Loucy (cell line): ENCODE results near the gene CYFIP2.

ENCODE experiments used
- CTCF ChIP-seq: fragments of 200-600 bp; sonication (generic); conservative IDR thresholded peaks from 2 replicates; pipeline ENCODE4 v1.5.1; 2014; ENCODE audit warnings: mild to moderate bottlenecking, antibody characterized with exemption, low read length
- EZH2phosphoT487 ChIP-seq: fragments of 200-600 bp; IDR thresholded peaks from 2 replicates; pipeline ENCODE4 v1.6.1; 2018; ENCODE audit warnings: antibody characterized with exemption, mild to moderate bottlenecking, moderate library complexity, borderline replicate concordance

GRCh38 chr5:157351802-157352092 is 85.8 kb downstream of the CYFIP2 start:
- TF ChIP-seq CTCF (no peak), EZH2phosphoT487 (no peak)
